Calu3 (cell line): Measurements from ENCODE around the gene CREB3L4. TPM values are rescaled to one million over a fixed set of nuclear protein-coding genes. Genes with fewer than 3 reads are reported as not detected.

Source experiments
- BruUV-seq: library from RNA; stranded (reverse); fragments of 400-500 nt; replicated peaks from 2 replicates; lab custom pipeline; 2021; lab: Mats Ljungman, UMichigan
- CTCF ChIA-PET: fragments of 300-600 bp; sonication (Branson Sonifier 250); formaldehyde crosslinking; loops from one replicate; lab custom pipeline; 2022; ENCODE audit warnings: antibody characterized with exemption; lab: Charles Lee
- DNase-seq: peaks from one replicate; pipeline ENCODE4 v3.0.0; 2022
- H3K27ac Mint-ChIP-seq: one replicate; pipeline ENCODE4 v1.8.0; 2022; ENCODE audit warnings: mixed read lengths; ENCODE audit not compliant: unreplicated experiment
- H3K27me3 Mint-ChIP-seq: one replicate; pipeline ENCODE4 v1.8.0; 2022; ENCODE audit warnings: mixed read lengths; ENCODE audit not compliant: unreplicated experiment
- H3K36me3 Mint-ChIP-seq: one replicate; pipeline ENCODE4 v1.8.0; 2022; ENCODE audit warnings: mild to moderate bottlenecking, moderate library complexity, mixed read lengths; ENCODE audit not compliant: insufficient read depth, unreplicated experiment
- H3K4me1 Mint-ChIP-seq: one replicate; pipeline ENCODE4 v1.8.0; 2022; ENCODE audit warnings: mild to moderate bottlenecking, low read depth, mixed read lengths; ENCODE audit not compliant: unreplicated experiment
- H3K4me3 Mint-ChIP-seq: one replicate; pipeline ENCODE4 v1.8.0; 2022; ENCODE audit warnings: mild to moderate bottlenecking, low read depth, moderate library complexity, mixed read lengths; ENCODE audit not compliant: unreplicated experiment
- H3K9me3 Mint-ChIP-seq: one replicate; pipeline ENCODE4 v1.8.0; 2022; ENCODE audit warnings: low read depth, mixed read lengths; ENCODE audit not compliant: unreplicated experiment
- intact Hi-C: fragments of 100-400 bp; cut with micrococcal nuclease; formaldehyde crosslinking; loops from one replicate; pipeline ENCODE4 v1.10.0; 2022; ENCODE audit not compliant: unreplicated experiment
- total RNA-seq: library from RNA; stranded (reverse); gene quantifications from 2 replicates; pipeline ENCODE4 v1.2.3, GENCODE V29; 2022
- TF ChIP-seq, protein P1 (sequence below): fragments of 200-600 bp; IDR thresholded peaks from one replicate; pipeline ENCODE4 v1.8.0; 2022; ENCODE audit warnings: antibody characterized with exemption; ENCODE audit not compliant: unreplicated experiment

CREB3L4 gene
- total RNA-seq, 1 experiment from 2014 or later: 26.5 TPM

DNA sequence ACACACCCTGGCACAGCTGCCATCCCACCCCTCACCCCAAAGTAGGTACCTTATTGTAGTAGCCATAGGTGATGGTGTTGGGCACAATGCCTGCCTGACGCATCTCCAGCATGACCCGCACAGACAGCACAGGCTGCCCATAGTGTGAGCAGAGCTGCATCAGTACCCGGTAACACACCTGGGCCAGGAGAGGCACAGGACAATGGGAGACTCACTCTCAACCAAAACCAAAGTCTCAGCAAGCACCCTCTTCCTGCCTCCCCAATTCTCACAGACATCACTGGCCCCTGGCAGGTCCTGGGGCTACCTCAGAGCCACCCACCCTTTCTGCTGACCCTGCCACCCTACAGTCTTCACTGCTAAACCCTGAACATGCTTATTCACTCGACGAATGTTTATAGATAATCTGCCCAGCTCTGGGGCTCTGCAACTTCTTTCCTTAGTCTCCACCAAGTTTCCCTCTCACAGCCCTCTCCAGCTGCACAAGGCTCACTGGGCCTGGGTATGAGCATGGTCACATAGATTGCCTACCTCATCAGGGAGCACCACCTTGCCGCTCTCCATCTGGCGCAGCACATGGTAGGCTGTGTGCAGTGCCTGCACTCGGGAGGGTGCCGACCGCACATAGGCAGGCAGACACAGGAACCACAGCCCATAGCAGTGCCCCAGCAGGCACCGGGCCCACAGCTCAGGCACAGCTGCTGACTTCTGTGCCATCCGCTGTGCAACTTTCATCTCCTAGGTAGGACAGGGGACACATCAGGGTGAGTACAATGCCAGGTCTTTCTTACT is 31.5 kb upstream of the CREB3L4 start:
- TF ChIP-seq, protein P1, sequence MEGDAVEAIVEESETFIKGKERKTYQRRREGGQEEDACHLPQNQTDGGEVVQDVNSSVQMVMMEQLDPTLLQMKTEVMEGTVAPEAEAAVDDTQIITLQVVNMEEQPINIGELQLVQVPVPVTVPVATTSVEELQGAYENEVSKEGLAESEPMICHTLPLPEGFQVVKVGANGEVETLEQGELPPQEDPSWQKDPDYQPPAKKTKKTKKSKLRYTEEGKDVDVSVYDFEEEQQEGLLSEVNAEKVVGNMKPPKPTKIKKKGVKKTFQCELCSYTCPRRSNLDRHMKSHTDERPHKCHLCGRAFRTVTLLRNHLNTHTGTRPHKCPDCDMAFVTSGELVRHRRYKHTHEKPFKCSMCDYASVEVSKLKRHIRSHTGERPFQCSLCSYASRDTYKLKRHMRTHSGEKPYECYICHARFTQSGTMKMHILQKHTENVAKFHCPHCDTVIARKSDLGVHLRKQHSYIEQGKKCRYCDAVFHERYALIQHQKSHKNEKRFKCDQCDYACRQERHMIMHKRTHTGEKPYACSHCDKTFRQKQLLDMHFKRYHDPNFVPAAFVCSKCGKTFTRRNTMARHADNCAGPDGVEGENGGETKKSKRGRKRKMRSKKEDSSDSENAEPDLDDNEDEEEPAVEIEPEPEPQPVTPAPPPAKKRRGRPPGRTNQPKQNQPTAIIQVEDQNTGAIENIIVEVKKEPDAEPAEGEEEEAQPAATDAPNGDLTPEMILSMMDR: no peak
- no peak for DNase-seq
- peaks cover 72% of the 10 kb centered on the region for H3K36me3 Mint-ChIP-seq
- no peaks in the 10 kb centered on the region for H3K27me3 Mint-ChIP-seq
- CTCF ChIA-PET: no interaction called here
- intact Hi-C loops: no loop called here
- H3K4me3 Mint-ChIP-seq: no peak overlapping the region
- no peaks in the 10 kb centered on the region for H3K4me1 Mint-ChIP-seq
- H3K27ac Mint-ChIP-seq: no peak overlapping the region
- no peaks in the 10 kb centered on the region for H3K9me3 Mint-ChIP-seq
- no TSS peak for BruUV-seq

DNA sequence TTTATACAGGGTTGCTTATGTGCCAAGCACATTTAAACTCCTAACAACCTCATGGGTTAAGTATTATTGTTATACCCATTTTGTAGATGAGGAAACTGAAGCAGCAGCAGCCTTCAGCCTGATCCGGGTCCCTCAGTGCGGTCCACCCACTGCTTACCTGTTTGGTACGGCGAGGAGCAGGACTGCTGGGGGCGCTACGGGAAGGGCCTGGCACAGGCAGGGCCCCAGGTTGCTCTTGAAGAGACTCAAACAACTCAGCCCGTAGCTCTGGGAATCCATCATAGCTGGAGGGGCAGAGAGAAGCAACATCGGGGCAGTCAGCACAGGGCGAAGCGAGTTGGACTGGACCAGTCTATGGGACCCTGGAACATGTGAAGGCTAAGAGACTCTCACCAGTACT is 30.4 kb upstream of the CREB3L4 start:
- Mint-ChIP-seq H3K9me3 (no peaks in the 10 kb centered on the region), H3K36me3 (peaks cover 65% of the 10 kb centered on the region), H3K27ac (no peak overlapping the region), H3K4me3 (no peak overlapping the region), H3K4me1 (no peaks in the 10 kb centered on the region), H3K27me3 (no peaks in the 10 kb centered on the region)
- BruUV-seq: no TSS peak
- intact Hi-C loops: no loop called here
- no peak for DNase-seq
- TF ChIP-seq, protein P1: no peak
- CTCF ChIA-PET: no interaction called here

- peaks cover 60% of the 10 kb centered on the region for H3K36me3 Mint-ChIP-seq
- TF ChIP-seq, protein P1: no peak
- no peaks in the 10 kb centered on the region for H3K27me3 Mint-ChIP-seq
- H3K9me3 Mint-ChIP-seq: no peaks in the 10 kb centered on the region
- H3K4me3 Mint-ChIP-seq: no peak overlapping the region
- H3K27ac Mint-ChIP-seq: no peak overlapping the region
- H3K4me1 Mint-ChIP-seq: no peaks in the 10 kb centered on the region
- CTCF ChIA-PET: no interaction called here
- DNase-seq: no peak
- intact Hi-C loops: no loop called here
- no TSS peak for BruUV-seq
Measured at GRCh38 chr1:153938996-153939395, 28.7 kb upstream of the CREB3L4 start.

DNA sequence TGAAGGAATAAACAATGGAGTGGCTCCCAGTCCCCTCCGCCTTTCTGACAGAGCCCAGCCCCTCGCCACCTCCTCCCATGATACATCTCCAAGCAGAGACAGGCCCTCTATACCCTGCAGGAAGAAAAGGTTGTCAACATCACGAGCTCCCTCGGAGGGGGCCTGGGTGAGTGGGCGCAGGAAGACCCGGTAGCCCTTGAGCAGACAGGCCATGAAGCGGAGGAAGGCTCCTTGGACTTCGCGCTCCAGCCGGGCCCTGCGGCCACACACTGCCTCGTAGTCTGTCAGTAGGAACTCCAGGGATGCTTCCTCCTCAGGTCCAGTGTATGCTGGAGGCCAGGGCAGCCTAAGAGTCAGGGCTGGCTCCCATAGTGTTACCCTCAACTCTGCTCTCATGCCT is 28.2 kb upstream of the CREB3L4 start:
- DNase-seq: no peak
- intact Hi-C loops: no loop called here
- no TSS peak for BruUV-seq
- CTCF ChIA-PET: no interaction called here
- Mint-ChIP-seq H3K4me3 (no peak overlapping the region), H3K27me3 (no peaks in the 10 kb centered on the region), H3K9me3 (no peaks in the 10 kb centered on the region), H3K27ac (no peak overlapping the region), H3K36me3 (peaks cover 60% of the 10 kb centered on the region), H3K4me1 (peaks cover 4% of the 10 kb centered on the region)
- TF ChIP-seq, protein P1: no peak
